Spleen (tissue), 7 donors: ENCODE measurements around the gene NCOA3.
A peak's percentile ranks its signal among the peaks of the same experiment; 100 is the strongest.

Source experiments
- POLR2A ChIP-seq, 3 donors: fragments of 450-650 bp; IDR thresholded peaks; one replicate each; pipeline ENCODE4 v1.5.1; 2017; ENCODE audit warnings: antibody characterized with exemption in 3 of 3, mild to moderate bottlenecking in 1 of 3
- TF ChIP-seq, protein P1 (sequence below), 11 experiments: fragments of 200-600 bp in 7 of 11; fragments of 450-650 bp in 4 of 11; sonication (generic) in 4 of 11; IDR thresholded peaks in 8 of 11; conservative IDR thresholded peaks in 3 of 11; 1 replicate in 7 of 11; 2 replicates in 4 of 11; pipeline versions ENCODE4 v1.4.0 to v1.8.0; 2016 to 2021; ENCODE audit warnings: antibody characterized with exemption in 11 of 11, inconsistent platforms in 4 of 11, mild to moderate bottlenecking in 1 of 11
- donor health status: DM: no; HTN: no; CAD: no; lungs with moderate emphysema.
- donor health status: DM: no; HTN: no; CAD: no.
- donor health status: DM: no; HTN: no; CAD: no.

- TF ChIP-seq, protein P1, sequence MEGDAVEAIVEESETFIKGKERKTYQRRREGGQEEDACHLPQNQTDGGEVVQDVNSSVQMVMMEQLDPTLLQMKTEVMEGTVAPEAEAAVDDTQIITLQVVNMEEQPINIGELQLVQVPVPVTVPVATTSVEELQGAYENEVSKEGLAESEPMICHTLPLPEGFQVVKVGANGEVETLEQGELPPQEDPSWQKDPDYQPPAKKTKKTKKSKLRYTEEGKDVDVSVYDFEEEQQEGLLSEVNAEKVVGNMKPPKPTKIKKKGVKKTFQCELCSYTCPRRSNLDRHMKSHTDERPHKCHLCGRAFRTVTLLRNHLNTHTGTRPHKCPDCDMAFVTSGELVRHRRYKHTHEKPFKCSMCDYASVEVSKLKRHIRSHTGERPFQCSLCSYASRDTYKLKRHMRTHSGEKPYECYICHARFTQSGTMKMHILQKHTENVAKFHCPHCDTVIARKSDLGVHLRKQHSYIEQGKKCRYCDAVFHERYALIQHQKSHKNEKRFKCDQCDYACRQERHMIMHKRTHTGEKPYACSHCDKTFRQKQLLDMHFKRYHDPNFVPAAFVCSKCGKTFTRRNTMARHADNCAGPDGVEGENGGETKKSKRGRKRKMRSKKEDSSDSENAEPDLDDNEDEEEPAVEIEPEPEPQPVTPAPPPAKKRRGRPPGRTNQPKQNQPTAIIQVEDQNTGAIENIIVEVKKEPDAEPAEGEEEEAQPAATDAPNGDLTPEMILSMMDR (IDR thresholded peaks at IDR 0.05 in 8 of 11, conservative IDR thresholded peaks at IDR 0.05 in 3 of 11): peak in 5 of 11 experiments; percentile 2 to 39 (median 6)
- TF ChIP-seq POLR2A (IDR thresholded peaks at IDR 0.05): no peak
Observed at GRCh38 chr20:47664068-47664437, 162.4 kb downstream of the NCOA3 start.
